Glutamatergic neuron (in vitro differentiated cells): ENCODE data around the gene FMN1. TPM values are rescaled to one million over a fixed set of nuclear protein-coding genes. Genes with fewer than 3 reads are reported as not detected.

Experiments
- DNase-seq: peaks from one replicate; pipeline ENCODE4 v3.0.0; 2022
- H3K27ac Mint-ChIP-seq: one replicate; pipeline ENCODE4 v1.8.0; 2020; ENCODE audit warnings: mild to moderate bottlenecking, mixed read lengths, inconsistent platforms; ENCODE audit not compliant: unreplicated experiment
- H3K27me3 Mint-ChIP-seq: one replicate; pipeline ENCODE4 v1.8.0; 2020; ENCODE audit warnings: mild to moderate bottlenecking, moderate library complexity, mixed read lengths, inconsistent platforms; ENCODE audit not compliant: unreplicated experiment
- H3K36me3 Mint-ChIP-seq: one replicate; pipeline ENCODE4 v1.8.0; 2020; ENCODE audit warnings: mild to moderate bottlenecking, mixed read lengths, inconsistent platforms; ENCODE audit not compliant: unreplicated experiment
- H3K4me1 Mint-ChIP-seq: one replicate; pipeline ENCODE4 v1.8.0; 2020; ENCODE audit warnings: mild to moderate bottlenecking, low read depth, mixed read lengths, inconsistent platforms; ENCODE audit not compliant: unreplicated experiment
- H3K4me3 Mint-ChIP-seq: one replicate; pipeline ENCODE4 v1.8.0; 2020; ENCODE audit warnings: mild to moderate bottlenecking, mixed read lengths, inconsistent platforms; ENCODE audit not compliant: unreplicated experiment
- H3K9me3 Mint-ChIP-seq: one replicate; pipeline ENCODE4 v1.8.0; 2020; ENCODE audit warnings: mild to moderate bottlenecking, moderate library complexity, mixed read lengths, inconsistent platforms; ENCODE audit not compliant: unreplicated experiment
- CTCF ChIP-seq: fragments of 200-600 bp; sonication (generic); IDR thresholded peaks from one replicate; pipeline ENCODE4 v1.5.0; 2021; ENCODE audit not compliant: partially characterized antibody, unreplicated experiment
- total RNA-seq: library from RNA; stranded (reverse); fragmentation: NEBNext Ultra II Directional; extraction: Animal tissue kit (Norgen Biotek cat#: 25700); gene quantifications from one replicate; pipeline ENCODE4 v1.2.1, GENCODE V29; 2021; ENCODE audit not compliant: unreplicated experiment

The FMN1 gene
- total RNA-seq, 1 donor from 2014 or later: 1.1 TPM

GRCh38 chr15:33152502-33153109, 41.9 kb downstream of the FMN1 start:
- no peak for TF ChIP-seq CTCF
- Mint-ChIP-seq H3K27me3 (no peaks in the 10 kb centered on the region), H3K9me3 (no peaks in the 10 kb centered on the region), H3K4me1 (peaks cover 16% of the 10 kb centered on the region), H3K27ac (no peak overlapping the region), H3K36me3 (no peaks in the 10 kb centered on the region), H3K4me3 (no peak overlapping the region)
- no peak for DNase-seq

- no peaks in the 10 kb centered on the region for H3K36me3 Mint-ChIP-seq
- H3K4me3 Mint-ChIP-seq: no peak overlapping the region
- H3K9me3 Mint-ChIP-seq: no peaks in the 10 kb centered on the region
- no peak for TF ChIP-seq CTCF
- no peak overlapping the region for H3K27ac Mint-ChIP-seq
- peaks cover 15% of the 10 kb centered on the region for H3K4me1 Mint-ChIP-seq
- H3K27me3 Mint-ChIP-seq: no peaks in the 10 kb centered on the region
- no peak for DNase-seq
Observed at GRCh38 chr15:33150971-33151370, 43.5 kb downstream of the FMN1 start.

- H3K9me3 Mint-ChIP-seq: no peaks in the 10 kb centered on the region
- DNase-seq: no peak
- no peak for TF ChIP-seq CTCF
- no peaks in the 10 kb centered on the region for H3K36me3 Mint-ChIP-seq
- H3K4me1 Mint-ChIP-seq: peaks cover 10% of the 10 kb centered on the region
- H3K4me3 Mint-ChIP-seq: no peak overlapping the region
- no peak overlapping the region for H3K27ac Mint-ChIP-seq
- no peaks in the 10 kb centered on the region for H3K27me3 Mint-ChIP-seq
Observed at GRCh38 chr15:33150431-33150941, 44.0 kb downstream of the FMN1 start.

GRCh38 chr15:33149919-33150318, 44.6 kb downstream of the FMN1 start:
- Mint-ChIP-seq H3K4me3 (no peak overlapping the region), H3K27me3 (no peaks in the 10 kb centered on the region), H3K36me3 (no peaks in the 10 kb centered on the region), H3K27ac (no peak overlapping the region), H3K9me3 (no peaks in the 10 kb centered on the region), H3K4me1 (peaks cover 5% of the 10 kb centered on the region)
- TF ChIP-seq CTCF: no peak
- DNase-seq: no peak

- Mint-ChIP-seq H3K27me3 (no peaks in the 10 kb centered on the region), H3K4me3 (no peak overlapping the region), H3K27ac (no peak overlapping the region), H3K36me3 (no peaks in the 10 kb centered on the region), H3K9me3 (no peaks in the 10 kb centered on the region), H3K4me1 (no peaks in the 10 kb centered on the region)
- no peak for TF ChIP-seq CTCF
- DNase-seq: no peak
Observed at GRCh38 chr15:33148129-33148751, 46.3 kb downstream of the FMN1 start.
